ENCODE results near the gene INO80E. TPM values are rescaled to one million over a fixed set of nuclear protein-coding genes. Genes with fewer than 3 reads are reported as not detected.

INO80E gene
- total and polyA plus RNA-seq, 2 donors (not counting 3 experiments of a cell fraction or from before 2014, with no cell fraction given), result 42.7 to 76.4 TPM

- TF ChIP-seq GATA2 (IDR thresholded peaks at IDR 0.05; ENCODE audit: insufficient read depth, insufficient read length, low read depth, low read length) (no peak), CTCF (IDR thresholded peaks at IDR 0.05; ENCODE audit: extremely low read depth in 1 of 2, insufficient read depth in 1 of 2, low read depth in 1 of 2, low read length in 2 of 2) (no peak), POLR2AphosphoS5 (IDR thresholded peaks at IDR 0.05; ENCODE audit: insufficient read depth, low read depth, low read length) (no peak), POLR2A (IDR thresholded peaks at IDR 0.05; ENCODE audit: low read depth, low read length) (no peak), JUN (IDR thresholded peaks at IDR 0.05; ENCODE audit: borderline replicate concordance, insufficient read depth, insufficient read length, low read depth) (no peak), FOS (IDR thresholded peaks at IDR 0.05; ENCODE audit: borderline replicate concordance, insufficient read depth, low read length) (no peak), MYC (IDR thresholded peaks at IDR 0.05; ENCODE audit: low read depth, low read length) (no peak), EZH2 (IDR thresholded peaks at IDR 0.05; ENCODE audit: borderline replicate concordance, low read depth, low read length, severe bottlenecking) (no peak)
- TF ChIP-seq, protein P1, sequence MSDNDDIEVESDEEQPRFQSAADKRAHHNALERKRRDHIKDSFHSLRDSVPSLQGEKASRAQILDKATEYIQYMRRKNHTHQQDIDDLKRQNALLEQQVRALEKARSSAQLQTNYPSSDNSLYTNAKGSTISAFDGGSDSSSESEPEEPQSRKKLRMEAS (IDR thresholded peaks at IDR 0.05; ENCODE audit: insufficient read depth, insufficient read length), result no peak
- Histone ChIP-seq H3K27me3 (ENCODE audit: control insufficient read depth in 2 of 2, insufficient read depth in 2 of 2, low read length in 2 of 2) (no peaks in the 10 kb centered on the region), H3K4me2 (ENCODE audit: insufficient read depth, low read length) (no peak overlapping the region), H3K36me3 (ENCODE audit: control insufficient read depth in 2 of 2, extremely low read depth in 1 of 2, insufficient read depth in 2 of 2, low read length in 2 of 2) (no peaks in the 10 kb centered on the region), H3K9me1 (replicated peaks; ENCODE audit: control insufficient read depth, extremely low read depth, insufficient read depth, low read length) (no peaks in the 10 kb centered on the region), H3K9ac (replicated peaks; ENCODE audit: extremely low read depth, insufficient read depth, low read length) (no peak overlapping the region), H3K79me2 (ENCODE audit: control insufficient read depth, insufficient read depth, low read length) (peaks cover 4% of the 10 kb centered on the region), H4K20me1 (replicated peaks; ENCODE audit: control insufficient read depth, extremely low read depth, insufficient read depth, low read length) (no peaks in the 10 kb centered on the region), H3K9me3 (replicated peaks; ENCODE audit: control insufficient read depth, insufficient read depth, low read length) (no peaks in the 10 kb centered on the region), H3K27ac (ENCODE audit: insufficient read depth, low read depth, low read length) (no peak overlapping the region), H3K4me1 (ENCODE audit: control insufficient read depth, extremely low read depth, insufficient read depth, low read length) (peaks cover 29% of the 10 kb centered on the region), H3K4me3 (replicated peaks in 1 of 3; ENCODE audit: insufficient read depth in 1 of 3, low read depth in 1 of 3, low read length in 3 of 3) (no peak overlapping the region), H2AFZ (ENCODE audit: low read depth, low read length) (no peak overlapping the region)
- dilution Hi-C loops (cut with MboI; ENCODE audit: extremely low pct_ligation_motif_present, low sequenced_read_pairs), result no loop called here
- no TSS peak for BruUV-seq (replicated peaks)
- no peak for FAIRE-seq
- intact Hi-C loops (cut with micrococcal nuclease), result loop anchor here (2.0 kb wide), 2 partner anchors 15 to 43 kb away; partner anchors contain the start of gene ALDOA
- DNase-seq (ENCODE audit: low read depth, low spot score), result no peak
- ChIA-PET CTCF (interaction anchor here (1.1 to 3.3 kb wide), 3 partner anchors 17 to 349 kb away, joined by 4 to 15 read pairs (median 5); partner anchors contain the start of gene TBX6), POLR2A (no interaction called here)
These were observed 53.8 kb downstream of the INO80E start for GRCh38 chr16:30049871-30050270.

Data from endothelial cell of umbilical vein (primary cell).